Mesodermal cell (in vitro differentiated cells): Measurements from ENCODE around the gene ADAMTS17.

ENCODE experiments used
- H3K27ac ChIP-seq: 2 replicates; pipeline ENCODE4 v1.7.0; 2013; ENCODE audit warnings: mild to moderate bottlenecking, low read depth, low read length, moderate library complexity; ENCODE audit not compliant: severe bottlenecking
- H3K36me3 ChIP-seq: 2 replicates; pipeline ENCODE4 v1.7.1; 2013; ENCODE audit warnings: mild to moderate bottlenecking, low read length, moderate library complexity; ENCODE audit not compliant: control insufficient read depth, insufficient read depth
- H3K4me1 ChIP-seq: one replicate; pipeline ENCODE4 v1.7.1; 2013; ENCODE audit warnings: mild to moderate bottlenecking, low read length; ENCODE audit not compliant: insufficient read depth, control insufficient read depth, poor library complexity, severe bottlenecking
- H3K4me3 ChIP-seq: 2 replicates; pipeline ENCODE4 v1.7.0; 2013; ENCODE audit warnings: low read length, control low read depth, mild to moderate bottlenecking; ENCODE audit not compliant: insufficient read depth, poor library complexity, severe bottlenecking; ENCODE audit errors: extremely low read depth
- H3K9me3 ChIP-seq: 2 replicates; pipeline ENCODE4 v1.7.1; 2013; ENCODE audit warnings: mild to moderate bottlenecking, low read length, moderate library complexity; ENCODE audit not compliant: control insufficient read depth
- WGBS, 2 experiments: methylation state at CpG; one replicate each; pipeline ENCODE4 v1.1.5; 2013; ENCODE audit warnings: missing lambda C conversion rate in 2 of 2; ENCODE audit not compliant: insufficient coverage in 2 of 2; 5-methylcytosine and 5-hydroxymethylcytosine counted together

The ADAMTS17 gene

DNA sequence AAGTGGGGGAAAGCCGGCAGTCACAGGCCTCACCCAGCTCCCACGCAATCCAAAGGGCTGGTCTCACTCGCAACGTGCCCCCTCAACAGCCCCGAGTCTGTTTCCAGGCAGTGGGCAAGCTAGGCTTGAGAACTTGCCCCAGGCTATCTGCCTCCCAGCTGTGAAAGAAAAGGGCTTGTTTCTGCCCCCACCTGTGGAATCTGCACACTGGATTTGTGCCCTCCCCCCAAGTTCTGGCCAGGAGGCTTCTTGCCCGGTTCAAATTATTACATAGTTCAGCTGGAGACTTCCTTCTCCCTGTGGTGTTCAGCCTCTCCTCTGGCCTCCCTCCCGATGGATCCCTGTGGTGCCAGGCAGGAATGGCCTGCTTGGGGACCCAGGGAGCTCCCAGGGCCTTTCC lies 324.6 kb downstream of the ADAMTS17 start:
- Histone ChIP-seq H3K4me1 (peaks cover 7% of the 10 kb centered on the region), H3K27ac (no peak overlapping the region), H3K9me3 (no peaks in the 10 kb centered on the region), H3K4me3 (no peak overlapping the region), H3K36me3 (no peaks in the 10 kb centered on the region)
- WGBS, 2 experiments, result 82 to 91% methylated on average over 5 to 7 of the region's 7 CpGs

DNA sequence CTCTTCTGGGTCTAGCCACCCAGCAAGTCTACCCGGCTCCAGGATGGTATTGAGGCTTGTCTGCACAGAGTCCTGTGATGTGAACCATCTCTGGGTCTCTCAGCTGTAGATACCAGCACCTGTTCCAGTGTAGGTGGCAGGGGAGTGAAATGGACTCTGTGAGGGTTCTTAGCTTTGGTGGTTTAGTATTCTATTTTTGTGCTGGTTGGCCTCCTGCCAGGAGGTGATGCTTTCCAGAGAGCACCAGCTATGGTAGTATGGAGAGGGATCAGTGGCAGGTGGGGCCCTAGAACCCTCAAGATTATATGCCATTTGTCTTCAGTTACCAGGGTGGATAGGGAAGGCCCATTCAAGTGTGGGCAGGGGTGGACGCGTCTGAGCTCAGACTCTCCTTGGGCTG lies 325.1 kb downstream of the ADAMTS17 start:
- Histone ChIP-seq H3K36me3 (no peaks in the 10 kb centered on the region), H3K27ac (no peak overlapping the region), H3K9me3 (no peaks in the 10 kb centered on the region), H3K4me1 (peaks cover 7% of the 10 kb centered on the region), H3K4me3 (no peak overlapping the region)
- WGBS, 2 experiments, result 67 to 100% methylated on average over 1 to 2 of the region's 3 CpGs

DNA sequence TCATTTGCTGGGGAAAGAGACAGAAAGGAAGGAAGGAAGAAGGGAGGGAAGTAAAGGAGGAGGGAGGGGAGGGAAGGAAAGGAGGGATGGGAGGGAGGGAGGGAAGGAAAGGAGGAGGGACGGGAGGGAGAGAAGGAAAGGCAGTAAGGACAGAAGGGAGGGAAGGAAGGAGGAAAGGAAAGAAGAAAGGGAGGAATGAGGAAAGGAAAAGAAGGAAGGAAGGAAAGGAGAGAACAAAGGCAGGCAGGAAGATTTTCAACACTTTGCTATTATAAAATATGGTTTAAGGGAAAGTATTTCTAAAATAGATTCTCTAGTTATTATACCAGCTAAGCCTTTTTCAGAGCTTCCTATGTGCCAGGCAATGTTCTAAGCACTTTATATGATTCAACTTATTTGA lies 330.5 kb downstream of the ADAMTS17 start:
- H3K4me1 ChIP-seq, result no peaks in the 10 kb centered on the region
- no peak overlapping the region for H3K27ac ChIP-seq
- no peaks in the 10 kb centered on the region for H3K36me3 ChIP-seq
- H3K9me3 ChIP-seq, result no peaks in the 10 kb centered on the region
- 40 to 80% methylated on average over 1 of the region's 1 CpG for WGBS, 2 experiments
- H3K4me3 ChIP-seq, result no peak overlapping the region

DNA sequence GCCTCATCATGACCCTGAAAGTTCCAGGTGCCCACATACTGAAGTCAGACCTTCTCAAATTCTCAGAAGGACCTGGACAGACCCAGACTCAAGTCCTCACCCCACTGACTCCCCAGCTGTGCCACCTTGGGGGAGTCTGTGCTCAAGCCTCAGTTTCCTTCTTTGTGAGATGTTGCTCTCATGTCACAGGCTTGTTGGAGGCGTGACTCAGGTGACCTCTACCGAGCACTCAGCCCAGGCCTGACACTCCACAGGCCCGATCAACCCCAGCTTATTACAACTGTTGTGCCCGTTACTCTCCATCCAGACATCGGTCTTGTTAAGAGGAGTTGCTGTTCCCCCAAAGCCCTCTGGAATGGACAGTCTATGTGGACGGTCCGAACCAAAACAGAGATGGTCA lies 332.4 kb downstream of the ADAMTS17 start:
- Histone ChIP-seq H3K27ac (no peak overlapping the region), H3K36me3 (no peaks in the 10 kb centered on the region), H3K4me3 (no peak overlapping the region), H3K9me3 (no peaks in the 10 kb centered on the region), H3K4me1 (no peaks in the 10 kb centered on the region)
- 92 to 100% methylated on average over 5 of the region's 7 CpGs for WGBS, 2 experiments

- H3K4me1 ChIP-seq, result no peaks in the 10 kb centered on the region
- no peaks in the 10 kb centered on the region for H3K36me3 ChIP-seq
- no peak overlapping the region for H3K4me3 ChIP-seq
- 92 to 93% methylated on average over 5 to 6 of the region's 6 CpGs for WGBS, 2 experiments
- H3K9me3 ChIP-seq, result no peaks in the 10 kb centered on the region
- H3K27ac ChIP-seq, result no peak overlapping the region
Observed at GRCh38 chr15:100008258-100008657, 333.5 kb downstream of the ADAMTS17 start.

- 88 to 98% methylated on average over 8 to 10 of the region's 10 CpGs for WGBS, 2 experiments
- Histone ChIP-seq H3K4me3 (no peak overlapping the region), H3K36me3 (no peaks in the 10 kb centered on the region), H3K4me1 (no peaks in the 10 kb centered on the region), H3K9me3 (no peaks in the 10 kb centered on the region), H3K27ac (no peak overlapping the region)
Observed at GRCh38 chr15:100007609-100008008, 334.2 kb downstream of the ADAMTS17 start.

DNA sequence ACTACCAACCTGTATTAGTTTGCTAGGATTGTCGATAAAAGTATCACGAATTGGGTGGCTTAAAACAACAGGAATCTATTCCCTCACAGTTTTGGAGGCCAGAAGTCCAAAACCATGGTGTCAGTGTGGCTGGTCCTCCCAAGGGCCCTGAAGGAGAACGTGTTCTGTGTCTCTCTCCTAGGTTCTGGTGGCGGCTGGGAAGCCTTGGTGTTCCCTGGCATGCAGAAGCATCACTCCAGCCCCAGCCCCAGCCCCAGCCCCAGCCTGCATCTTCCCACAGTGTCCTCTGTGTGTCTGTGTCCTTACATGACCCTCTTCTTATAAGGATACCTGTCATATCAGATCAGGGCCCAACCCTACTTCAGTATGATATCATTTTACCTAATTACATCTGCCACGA lies 336.1 kb downstream of the ADAMTS17 start:
- whole genome bisulfite sequencing, 2 experiments, result 94 to 95% methylated on average over 2 to 4 of the region's 5 CpGs

DNA sequence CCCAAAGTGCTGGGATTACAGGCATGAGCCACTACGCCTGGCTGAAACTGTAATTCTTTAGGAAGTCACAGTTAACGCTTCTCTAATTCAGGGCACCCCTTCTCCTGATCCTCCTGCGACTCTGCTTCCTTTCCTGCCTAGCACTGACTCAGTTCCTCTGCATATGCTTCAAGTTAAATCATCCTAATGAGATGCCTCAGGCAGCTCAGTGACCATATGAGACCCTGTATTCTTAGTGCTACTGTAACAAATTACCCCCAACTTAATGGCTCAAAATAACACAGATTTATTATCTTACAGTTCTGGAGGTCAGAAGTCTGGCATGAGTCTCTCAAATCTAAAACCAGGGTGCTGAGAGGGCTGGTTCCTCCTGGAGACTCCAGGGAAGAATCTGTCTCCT lies 336.8 kb downstream of the ADAMTS17 start:
- 88 to 97% methylated on average over 3 of the region's 3 CpGs for WGBS, 2 experiments
- H3K9me3 ChIP-seq, result no peaks in the 10 kb centered on the region
- H3K27ac ChIP-seq, result no peak overlapping the region
- no peak overlapping the region for H3K4me3 ChIP-seq
- no peaks in the 10 kb centered on the region for H3K4me1 ChIP-seq
- H3K36me3 ChIP-seq, result no peaks in the 10 kb centered on the region

More for the DNA sequence above, 336.1 kb downstream of the ADAMTS17 start:
- no peaks in the 10 kb centered on the region for H3K4me1 ChIP-seq
- H3K9me3 ChIP-seq, result no peaks in the 10 kb centered on the region
- H3K4me3 ChIP-seq, result no peak overlapping the region
- no peaks in the 10 kb centered on the region for H3K36me3 ChIP-seq
- no peak overlapping the region for H3K27ac ChIP-seq

DNA sequence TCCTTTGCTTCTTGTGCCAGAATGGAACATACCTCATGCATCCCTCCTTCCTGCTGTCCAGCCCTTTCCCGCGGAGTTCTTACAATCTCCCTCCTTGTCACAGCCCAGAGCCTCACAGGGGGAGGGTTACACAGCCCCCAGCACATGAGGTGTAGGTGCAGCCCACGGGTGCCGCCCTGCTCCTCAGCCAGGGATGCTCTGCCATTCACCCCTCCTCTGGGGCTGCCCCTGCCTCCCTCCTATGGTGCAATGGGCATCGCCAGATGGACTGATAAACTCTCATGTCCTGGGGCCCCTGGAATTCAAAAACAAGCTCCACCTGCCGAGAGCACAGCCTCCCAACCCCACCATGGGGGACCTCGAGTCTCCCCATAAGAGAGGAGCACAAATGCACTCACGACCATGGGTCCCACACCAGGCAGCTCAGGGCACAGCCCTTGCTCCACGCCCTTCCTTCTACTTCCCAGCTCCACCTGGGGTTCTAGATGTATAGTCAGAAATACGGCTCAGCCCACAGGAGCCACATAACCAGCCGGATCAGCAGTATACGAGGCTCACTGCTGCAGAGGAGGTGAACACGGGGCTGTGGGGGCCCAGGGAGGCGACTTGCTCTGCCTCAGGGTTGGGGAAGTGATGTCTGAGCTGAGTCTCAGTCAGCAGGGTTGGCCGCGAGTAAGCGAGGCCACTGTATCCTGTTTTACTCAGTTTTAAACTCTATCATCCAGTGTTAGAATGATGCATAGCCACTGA lies 338.8 kb downstream of the ADAMTS17 start:
- WGBS, 2 experiments, result 78 to 82% methylated on average over 12 to 13 of the region's 17 CpGs
- Histone ChIP-seq H3K4me3 (no peak overlapping the region), H3K36me3 (no peaks in the 10 kb centered on the region)

GRCh38 chr15:100002086-100002620 lies 339.6 kb downstream of the ADAMTS17 start:
- 83 to 85% methylated on average over 16 of the region's 16 CpGs for WGBS, 2 experiments
- H3K27ac ChIP-seq, result no peak overlapping the region

More for the DNA sequence above, 338.8 kb downstream of the ADAMTS17 start:
- no peaks in the 10 kb centered on the region for H3K4me1 ChIP-seq
- no peak overlapping the region for H3K27ac ChIP-seq
- H3K9me3 ChIP-seq, result no peaks in the 10 kb centered on the region

DNA sequence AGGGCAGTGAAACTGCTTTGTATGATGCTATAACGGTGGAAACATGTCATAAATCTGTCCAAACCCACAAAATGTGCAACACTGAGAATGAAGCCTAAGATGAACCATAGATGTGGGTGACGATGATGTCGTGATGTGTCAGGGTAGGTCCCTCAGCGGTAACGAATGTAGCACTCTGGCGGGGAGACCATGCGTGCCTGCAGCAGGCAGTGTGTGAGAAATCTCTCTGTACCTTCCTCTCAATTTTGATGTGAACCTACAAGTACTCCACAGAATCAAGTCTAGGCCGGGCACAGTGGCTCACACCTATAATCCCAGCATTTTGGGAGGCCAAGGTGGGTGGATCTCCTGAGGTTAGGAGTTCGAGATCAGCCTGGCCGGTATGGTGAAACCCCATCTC lies 340.4 kb downstream of the ADAMTS17 start:
- Histone ChIP-seq H3K4me1 (peaks cover 10% of the 10 kb centered on the region), H3K4me3 (no peak overlapping the region), H3K9me3 (no peaks in the 10 kb centered on the region), H3K27ac (no peak overlapping the region), H3K36me3 (no peaks in the 10 kb centered on the region)
- WGBS, 2 experiments, result 97 to 100% methylated on average over 5 to 8 of the region's 10 CpGs

More at GRCh38 chr15:100002086-100002620, 339.6 kb downstream of the ADAMTS17 start:
- Histone ChIP-seq H3K9me3 (no peaks in the 10 kb centered on the region), H3K4me1 (peaks cover 4% of the 10 kb centered on the region), H3K36me3 (no peaks in the 10 kb centered on the region), H3K4me3 (no peak overlapping the region)
